ENCODE results near the gene CMSS1. TPM values are rescaled to one million over a fixed set of nuclear protein-coding genes. Genes with fewer than 3 reads are reported as not detected.

The CMSS1 gene
- total and polyA plus RNA-seq, 4 donors: 3.8 to 19.5 (median 7.5) TPM

- TF ChIP-seq EGR1 (IDR thresholded peaks at IDR 0.05; ENCODE audit: low read depth in 2 of 2): no peak
- TF ChIP-seq HNF4G (IDR thresholded peaks at IDR 0.05): no peak
- TF ChIP-seq FOXA2 (IDR thresholded peaks at IDR 0.05): no peak
- no peak for TF ChIP-seq CTCF (IDR thresholded peaks at IDR 0.05; ENCODE audit: low read depth, low read length, missing input control)
- TF ChIP-seq MAX (IDR thresholded peaks at IDR 0.05): no peak
- no peak for TF ChIP-seq SP1 (IDR thresholded peaks at IDR 0.05)
- TF ChIP-seq JUND (IDR thresholded peaks at IDR 0.05): no peak
- TF ChIP-seq REST (IDR thresholded peaks at IDR 0.05): no peak
- no peak for TF ChIP-seq FOXA1 (IDR thresholded peaks at IDR 0.05)
- no peak for TF ChIP-seq GABPA (IDR thresholded peaks at IDR 0.05 in 1 of 2, conservative IDR thresholded peaks at IDR 0.05 in 1 of 2)
- no peak for TF ChIP-seq NR2F2 (IDR thresholded peaks at IDR 0.05)
- Histone ChIP-seq H3K36me3 (ENCODE audit: control insufficient read depth in 4 of 4, insufficient read depth in 3 of 4, low read depth in 1 of 4, low read length in 3 of 4) (no peaks in the 10 kb centered on the region), H3K9me3 (ENCODE audit: control insufficient read depth in 4 of 4, low read length in 3 of 4) (no peaks in the 10 kb centered on the region), H3K27ac (ENCODE audit: low read depth in 1 of 2, low read length in 2 of 2) (peak overlapping the region; percentile 58 to 74), H3K27me3 (ENCODE audit: control insufficient read depth in 4 of 4, insufficient read depth in 4 of 4, low read length in 3 of 4) (no peaks in the 10 kb centered on the region), H3K9ac (ENCODE audit: low read depth in 1 of 2, low read length in 2 of 2) (no peak overlapping the region), H3K4me1 (ENCODE audit: control insufficient read depth in 4 of 4, insufficient read depth in 4 of 4, low read length in 3 of 4) (peaks cover 3 to 16% (median 5%) of the 10 kb centered on the region in 4 donors), H3K4me3 (ENCODE audit: low read depth in 1 of 3, low read length in 3 of 3) (no peak overlapping the region)
- WGBS: 94% methylated on average over 1 of the region's 1 CpG
- no peak for DNase-seq (ENCODE audit: low spot score)
Observed at GRCh38 chr3:99921377-99921695, 103.7 kb downstream of the CMSS1 start.

- H3K9ac ChIP-seq (ENCODE audit: low read depth in 1 of 2, low read length in 2 of 2): no peak overlapping the region
- peaks cover 3 to 16% (median 5%) of the 10 kb centered on the region in 4 donors for H3K4me1 ChIP-seq (ENCODE audit: control insufficient read depth in 4 of 4, insufficient read depth in 4 of 4, low read length in 3 of 4)
- DNase-seq (ENCODE audit: low spot score): no peak
- H3K4me3 ChIP-seq (ENCODE audit: low read depth in 1 of 3, low read length in 3 of 3): no peak overlapping the region
- TF ChIP-seq HNF4G (IDR thresholded peaks at IDR 0.05) (no peak), EGR1 (IDR thresholded peaks at IDR 0.05; ENCODE audit: low read depth in 2 of 2) (no peak), ATF3 (IDR thresholded peaks at IDR 0.05) (no peak), YY1 (IDR thresholded peaks at IDR 0.05) (no peak), SP1 (IDR thresholded peaks at IDR 0.05) (no peak), ZBTB33 (IDR thresholded peaks at IDR 0.05) (no peak), MAX (IDR thresholded peaks at IDR 0.05) (no peak), CTCF (IDR thresholded peaks at IDR 0.05; ENCODE audit: low read depth, low read length, missing input control) (no peak), HNF4A (conservative IDR thresholded peaks at IDR 0.05) (no peak), FOXA2 (IDR thresholded peaks at IDR 0.05) (no peak), TAF1 (conservative IDR thresholded peaks at IDR 0.05) (no peak), RXRA (IDR thresholded peaks at IDR 0.05) (no peak), NR2F2 (IDR thresholded peaks at IDR 0.05) (no peak), JUND (IDR thresholded peaks at IDR 0.05) (no peak), GABPA (IDR thresholded peaks at IDR 0.05 in 1 of 2, conservative IDR thresholded peaks at IDR 0.05 in 1 of 2) (no peak), REST (IDR thresholded peaks at IDR 0.05) (no peak)
- no peaks in the 10 kb centered on the region for H3K27me3 ChIP-seq (ENCODE audit: control insufficient read depth in 4 of 4, insufficient read depth in 4 of 4, low read length in 3 of 4)
- no peaks in the 10 kb centered on the region for H3K9me3 ChIP-seq (ENCODE audit: control insufficient read depth in 4 of 4, low read length in 3 of 4)
- no peaks in the 10 kb centered on the region for H3K36me3 ChIP-seq (ENCODE audit: control insufficient read depth in 4 of 4, insufficient read depth in 3 of 4, low read depth in 1 of 4, low read length in 3 of 4)
- H3K27ac ChIP-seq (ENCODE audit: low read depth in 1 of 2, low read length in 2 of 2): no peak overlapping the region
- WGBS: 97% methylated on average over 1 of the region's 1 CpG
Observed at GRCh38 chr3:99921986-99922385, 104.3 kb downstream of the CMSS1 start.
